NOMO-1 treated with DMSO at 0.1 percent for 48 hours (cell line): ENCODE data around the gene STK26.
"Not testable (repeated sequence)": the region's sequence is repeated elsewhere in the genome, so short reads cannot be mapped to it uniquely, and the experiment has no call there.

ENCODE experiments used
- DNase-seq: peaks from one replicate; lab custom pipeline; 2025; ENCODE audit not compliant: unreplicated experiment; lab: John Stamatoyannopoulos, UW

Gene STK26

GRCh38 chrX:132092439-132093065, 69.5 kb downstream of the STK26 start:
- peak; percentile 61 for DNase-seq

DNA sequence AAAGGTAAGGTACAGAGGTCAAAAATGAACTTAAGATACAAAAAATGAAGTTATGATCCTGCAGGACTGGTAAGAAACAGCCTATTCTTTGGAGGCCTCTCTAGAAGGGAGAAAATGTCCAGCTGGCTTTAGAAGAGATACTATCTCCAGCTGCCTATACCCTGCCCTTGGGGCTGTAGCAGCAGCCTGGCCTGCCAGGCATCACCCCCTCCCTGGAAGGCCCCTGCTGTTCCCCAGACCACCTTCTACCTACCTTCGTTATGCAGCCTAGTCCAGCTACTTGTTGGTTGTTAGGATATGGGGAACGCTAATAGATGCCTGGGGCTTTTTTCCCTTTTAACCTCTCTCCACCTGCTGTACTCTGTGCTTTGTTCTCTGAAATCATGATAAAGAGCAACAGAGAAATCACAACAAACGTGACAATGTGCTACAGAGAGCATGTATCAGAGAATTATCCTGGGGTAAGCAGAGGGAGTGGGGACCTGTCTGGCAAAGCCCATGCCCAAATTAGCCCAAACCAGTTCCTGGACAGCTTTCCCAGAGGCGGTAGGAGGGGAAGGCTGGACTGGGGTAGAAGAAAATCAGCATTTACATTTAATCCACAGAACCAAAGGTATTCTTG, 70.2 kb downstream of the STK26 start:
- no peak for DNase-seq

DNA sequence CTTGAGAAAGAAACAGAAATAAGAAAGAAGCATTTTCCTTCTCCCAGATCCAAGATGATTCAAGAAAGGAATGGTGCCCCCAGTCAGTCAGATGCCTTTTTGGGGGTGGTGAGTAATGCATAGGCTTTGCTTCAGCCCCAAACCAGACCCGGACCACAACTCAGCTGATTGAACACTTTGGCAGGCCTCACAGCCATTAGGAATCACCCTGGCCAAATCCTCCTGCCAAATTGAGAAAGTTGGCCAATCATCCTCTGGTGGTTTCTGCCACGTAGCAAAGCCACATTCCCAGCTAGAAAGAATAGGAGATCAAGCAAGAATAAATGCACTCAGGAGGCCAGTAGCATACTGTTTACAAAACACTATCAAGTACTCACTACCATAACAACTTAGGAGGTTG, 71.1 kb downstream of the STK26 start:
- DNase-seq: no peak

- not testable (repeated sequence) for DNase-seq
These were observed 75.6 kb downstream of the STK26 start for GRCh38 chrX:132098704-132099103.

- no peak for DNase-seq
These were observed 78.1 kb downstream of the STK26 start for GRCh38 chrX:132101206-132101605.

DNA sequence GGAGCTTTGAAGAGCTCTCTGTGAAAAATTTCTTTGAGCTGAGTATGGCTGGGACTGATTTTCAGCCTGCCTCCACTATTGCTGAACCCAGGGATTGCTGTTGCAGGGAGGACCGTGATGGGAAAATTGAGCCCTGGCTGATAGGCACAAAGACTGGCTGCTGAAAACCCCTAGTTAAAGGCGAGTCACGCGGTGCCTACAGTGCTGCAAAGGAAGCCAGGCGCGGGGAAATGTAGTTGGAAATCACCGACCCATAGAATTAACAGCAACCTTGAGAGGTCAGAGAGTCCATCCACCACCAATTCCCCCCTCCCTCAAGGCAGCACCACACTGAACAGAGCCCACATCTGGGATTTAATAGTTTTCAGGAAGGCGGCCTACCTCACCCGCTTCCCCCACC, 78.7 kb downstream of the STK26 start:
- no peak for DNase-seq

DNA sequence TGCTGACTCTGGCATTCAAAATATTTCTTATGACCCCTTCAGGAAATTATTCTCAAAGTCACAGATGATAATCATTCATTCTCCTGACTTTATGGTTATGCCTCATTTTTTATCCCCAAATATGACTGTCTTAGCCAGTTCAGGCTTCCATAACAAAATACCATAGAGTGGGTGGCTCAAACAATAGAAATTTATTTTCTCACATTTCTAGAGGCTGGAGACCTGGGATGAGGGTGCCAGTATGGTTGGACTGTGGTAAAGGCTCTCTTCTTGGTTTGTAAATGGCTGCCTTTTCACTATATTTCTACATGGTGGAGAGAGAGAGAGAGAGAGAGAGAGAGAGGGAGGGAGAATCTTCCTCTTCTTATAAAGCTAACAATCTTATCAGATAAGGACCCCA, 84.2 kb downstream of the STK26 start:
- DNase-seq: no peak

- no peak for DNase-seq
These were observed 91.5 kb downstream of the STK26 start for GRCh38 chrX:132114607-132115006.

- DNase-seq: no peak
These were observed 92.7 kb downstream of the STK26 start for GRCh38 chrX:132115792-132116191.

DNA sequence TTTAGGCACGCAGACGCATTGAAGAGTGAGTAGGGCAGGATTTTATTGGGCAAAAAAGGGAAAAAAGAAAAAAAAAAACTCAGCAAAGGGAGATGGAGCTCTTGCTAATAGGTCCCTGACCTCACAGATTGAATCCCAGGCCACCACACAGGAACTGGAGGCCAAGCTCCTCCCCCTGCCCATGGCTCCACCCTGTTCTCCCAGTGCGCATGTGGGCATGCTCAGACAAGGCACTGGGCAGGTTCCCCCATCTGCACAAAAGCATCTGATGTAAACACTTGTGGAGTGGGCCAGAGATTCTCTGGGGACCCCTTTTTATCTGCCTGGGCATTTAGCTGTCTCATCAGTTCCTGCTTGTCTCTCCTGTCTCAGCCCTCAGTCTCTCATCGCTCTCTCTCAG, 95.3 kb downstream of the STK26 start:
- DNase-seq: no peak

DNA sequence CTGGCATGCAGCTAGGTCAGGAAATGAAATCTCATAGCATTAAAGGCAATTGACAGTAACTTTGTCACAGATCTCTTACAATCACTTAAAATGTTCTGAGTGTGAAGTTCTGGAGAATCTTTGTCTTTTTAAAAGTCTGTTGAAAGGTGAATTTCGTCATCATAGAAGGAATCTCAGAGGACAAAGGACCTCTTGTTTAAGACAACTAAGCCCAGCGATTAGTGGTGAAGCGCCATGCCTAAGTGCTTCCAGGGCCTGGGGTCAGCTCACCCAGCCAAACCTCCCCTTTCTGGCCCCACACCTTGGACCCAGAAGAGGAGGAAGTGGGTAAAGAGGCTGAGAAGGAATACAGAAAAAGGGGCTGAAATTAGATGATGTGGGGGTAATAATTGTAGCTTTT, 96.2 kb downstream of the STK26 start:
- DNase-seq: no peak

DNA sequence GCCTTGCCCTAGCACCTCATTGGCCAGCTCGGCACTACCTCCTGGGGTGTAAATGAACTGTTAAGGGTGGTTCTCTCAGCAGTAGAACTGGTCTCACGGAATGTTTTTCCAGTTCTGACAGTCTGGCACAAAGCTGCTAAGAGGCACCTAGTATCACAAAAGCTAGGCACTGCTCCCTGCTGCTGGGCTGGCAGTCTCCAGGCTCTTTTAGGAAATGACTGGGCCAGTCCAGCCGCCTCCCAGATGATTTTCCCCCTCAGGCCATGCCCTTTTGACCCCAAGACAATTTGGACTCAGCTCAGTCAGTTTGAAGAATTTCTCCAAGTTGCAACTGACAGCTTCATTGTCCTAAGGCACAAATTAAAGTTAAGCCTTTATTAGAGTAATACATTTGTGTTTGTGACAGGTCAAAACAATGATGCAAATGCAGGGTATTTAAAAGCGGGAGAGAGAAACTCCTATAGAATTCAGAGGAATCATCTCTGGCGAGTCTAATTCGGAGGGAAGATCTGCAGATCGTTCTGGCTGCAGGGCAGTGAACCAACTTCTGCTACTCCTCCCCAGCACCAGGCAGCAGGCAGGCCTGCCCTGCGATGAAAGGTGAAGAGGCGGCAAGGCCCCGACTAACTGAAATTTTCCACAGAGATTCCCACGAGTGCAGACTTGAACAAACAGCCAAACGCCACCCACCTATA, 96.9 kb downstream of the STK26 start:
- no peak for DNase-seq

- no peak for DNase-seq
These were observed 97.8 kb downstream of the STK26 start for GRCh38 chrX:132120913-132121312.
